Cardiac muscle cell (in vitro differentiated cells and primary cell): ENCODE data around the gene VN1R4. TPM values are rescaled to one million over a fixed set of nuclear protein-coding genes. Genes with fewer than 3 reads are reported as not detected.
A peak's percentile ranks its signal among the peaks of the same experiment; 100 is the strongest.
"Not testable (repeated sequence)": the region's sequence is repeated elsewhere in the genome, so short reads cannot be mapped to it uniquely, and the experiment has no call there.

Experiments
- DNase-seq, 2 donors: peaks; one replicate each; pipeline versions ENCODE4 v3.0.0 to v3.0.0-alpha.2; 2010 to 2017; ENCODE audit warnings: low read depth in 1 of 2, low spot score in 1 of 2
- H3K27ac ChIP-seq: fragments of 200-600 bp; sonication (generic); 2 replicates; pipeline ENCODE4 v1.5.1; 2016
- H3K27me3 ChIP-seq: fragments of 200-600 bp; sonication (generic); 2 replicates; pipeline ENCODE4 v1.6.0; 2016; ENCODE audit warnings: control low read depth
- H3K36me3 ChIP-seq: fragments of 200-600 bp; sonication (generic); 2 replicates; pipeline ENCODE4 v1.5.1; 2016; ENCODE audit warnings: control low read depth
- H3K4me1 ChIP-seq: fragments of 200-600 bp; sonication (generic); 2 replicates; pipeline ENCODE4 v1.8.1; 2017; ENCODE audit warnings: low read depth, mild to moderate bottlenecking, mixed run types
- H3K4me3 ChIP-seq: fragments of 200-600 bp; sonication (generic); 2 replicates; pipeline ENCODE4 v1.5.1; 2016; ENCODE audit warnings: mild to moderate bottlenecking
- H3K9me3 ChIP-seq: fragments of 200-600 bp; sonication (generic); 2 replicates; pipeline ENCODE4 v1.5.1; 2017; ENCODE audit warnings: low read depth, mild to moderate bottlenecking, control low read depth
- CTCF ChIP-seq: IDR thresholded peaks from 2 replicates; pipeline ENCODE4 v1.5.1; 2012; ENCODE audit warnings: low read depth, mild to moderate bottlenecking, low read length
- polyA plus RNA-seq: library from polyadenylated mRNA; unstranded; fragments of >200 nt; fragmentation: Nextera tagmentation; extraction: Ambion mirVana; gene quantifications from 2 replicates; pipeline ENCODE4 v1.2.1, GENCODE V29; 2016
- total RNA-seq: library from RNA; depleted of rRNA; stranded (reverse); fragments of >200 nt; gene quantifications from 2 replicates; pipeline ENCODE4 v1.2.3, GENCODE V29; 2016

The VN1R4 gene
- total and polyA plus RNA-seq, 2 experiments from 2014 or later: not detected

GRCh38 chr19:53290758-53291549 lies 23.4 kb upstream of the VN1R4 start:
- no peaks in the 10 kb centered on the region for H3K27me3 ChIP-seq
- H3K4me1 ChIP-seq: no peaks in the 10 kb centered on the region
- no peaks in the 10 kb centered on the region for H3K9me3 ChIP-seq
- H3K4me3 ChIP-seq: no peak overlapping the region
- no peak overlapping the region for H3K27ac ChIP-seq
- no peak for DNase-seq
- no peaks in the 10 kb centered on the region for H3K36me3 ChIP-seq
- no peak for TF ChIP-seq CTCF

GRCh38 chr19:53285087-53285486 lies 17.6 kb upstream of the VN1R4 start:
- Histone ChIP-seq H3K36me3 (no peaks in the 10 kb centered on the region), H3K9me3 (no peaks in the 10 kb centered on the region), H3K4me3 (no peak overlapping the region), H3K27ac (no peak overlapping the region), H3K4me1 (no peaks in the 10 kb centered on the region), H3K27me3 (no peaks in the 10 kb centered on the region)
- no peak for TF ChIP-seq CTCF
- DNase-seq: no peak

GRCh38 chr19:53281947-53282346 lies 14.4 kb upstream of the VN1R4 start:
- H3K27ac ChIP-seq, H3K36me3 ChIP-seq, H3K9me3 ChIP-seq, H3K4me1 ChIP-seq, H3K27me3 ChIP-seq, H3K4me3 ChIP-seq: not testable (repeated sequence)
- DNase-seq: peak in 1 of 2 donors; percentile 16

GRCh38 chr19:53275480-53275879 lies 8.0 kb upstream of the VN1R4 start:
- H3K27ac ChIP-seq: no peak overlapping the region
- H3K9me3 ChIP-seq: no peaks in the 10 kb centered on the region
- no peak overlapping the region for H3K4me3 ChIP-seq
- no peaks in the 10 kb centered on the region for H3K27me3 ChIP-seq
- DNase-seq: no peak
- no peaks in the 10 kb centered on the region for H3K4me1 ChIP-seq
- no peak for TF ChIP-seq CTCF
- H3K36me3 ChIP-seq: no peaks in the 10 kb centered on the region

GRCh38 chr19:53272044-53272443 lies 4.5 kb upstream of the VN1R4 start:
- no peak for TF ChIP-seq CTCF
- H3K27ac ChIP-seq: no peak overlapping the region
- H3K4me1 ChIP-seq: no peaks in the 10 kb centered on the region
- no peaks in the 10 kb centered on the region for H3K9me3 ChIP-seq
- no peaks in the 10 kb centered on the region for H3K27me3 ChIP-seq
- DNase-seq: no peak
- no peaks in the 10 kb centered on the region for H3K36me3 ChIP-seq
- no peak overlapping the region for H3K4me3 ChIP-seq

GRCh38 chr19:53269861-53270260 lies 2.3 kb upstream of the VN1R4 start:
- not testable (repeated sequence) for H3K4me3 ChIP-seq, DNase-seq, H3K27ac ChIP-seq, H3K9me3 ChIP-seq, H3K4me1 ChIP-seq, H3K27me3 ChIP-seq, H3K36me3 ChIP-seq

GRCh38 chr19:53257715-53258342 lies 9.7 kb downstream of the VN1R4 start, which contains the start of gene VN1R2:
TSS of gene VN1R2 (plus strand) at chr19:53258292. CDS start at chr19:53258376, 84 bp downstream.
- DNase-seq, H3K4me1 ChIP-seq: not testable (repeated sequence)

More at GRCh38 chr19:53257715-53258342, 9.7 kb downstream of the VN1R4 start, which contains the start of gene VN1R2:
- not testable (repeated sequence) for H3K27me3 ChIP-seq, H3K9me3 ChIP-seq, H3K36me3 ChIP-seq, H3K4me3 ChIP-seq, H3K27ac ChIP-seq
